ENCODE measurements around the gene GRM4. TPM values are rescaled to one million over a fixed set of nuclear protein-coding genes. Genes with fewer than 3 reads are reported as not detected.

The GRM4 gene
- total and polyA plus RNA-seq, 10 of the 15 experiments (the other 5 are each of a cell fraction or from before 2014, with no cell fraction given) = 0.01 to 0.31 (median 0.05) TPM; not detected in 2

- TF ChIP-seq, protein P1, sequence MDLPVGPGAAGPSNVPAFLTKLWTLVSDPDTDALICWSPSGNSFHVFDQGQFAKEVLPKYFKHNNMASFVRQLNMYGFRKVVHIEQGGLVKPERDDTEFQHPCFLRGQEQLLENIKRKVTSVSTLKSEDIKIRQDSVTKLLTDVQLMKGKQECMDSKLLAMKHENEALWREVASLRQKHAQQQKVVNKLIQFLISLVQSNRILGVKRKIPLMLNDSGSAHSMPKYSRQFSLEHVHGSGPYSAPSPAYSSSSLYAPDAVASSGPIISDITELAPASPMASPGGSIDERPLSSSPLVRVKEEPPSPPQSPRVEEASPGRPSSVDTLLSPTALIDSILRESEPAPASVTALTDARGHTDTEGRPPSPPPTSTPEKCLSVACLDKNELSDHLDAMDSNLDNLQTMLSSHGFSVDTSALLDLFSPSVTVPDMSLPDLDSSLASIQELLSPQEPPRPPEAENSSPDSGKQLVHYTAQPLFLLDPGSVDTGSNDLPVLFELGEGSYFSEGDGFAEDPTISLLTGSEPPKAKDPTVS (IDR thresholded peaks at IDR 0.05; ENCODE audit: low read depth, low read length) = no peak
- TF ChIP-seq FOS (IDR thresholded peaks at IDR 0.05; ENCODE audit: borderline replicate concordance, extremely low read depth, insufficient read length) = no peak
- TF ChIP-seq RAD51 (IDR thresholded peaks at IDR 0.05) = no peak
- no peak for TF ChIP-seq SMAD1 (IDR thresholded peaks at IDR 0.05; ENCODE audit: low read depth, partially characterized antibody)
- no peak for TF ChIP-seq TCF3 (IDR thresholded peaks at IDR 0.05; ENCODE audit: borderline replicate concordance, insufficient read depth, low read depth, low read length)
- TF ChIP-seq CBFB (IDR thresholded peaks at IDR 0.05; ENCODE audit: low read depth) = no peak
- TF ChIP-seq MEF2B (IDR thresholded peaks at IDR 0.05; ENCODE audit: partially characterized antibody, poor library complexity, severe bottlenecking) = no peak
- TF ChIP-seq SKIL (IDR thresholded peaks at IDR 0.05; ENCODE audit: low read depth, poor library complexity, severe bottlenecking) = no peak
- TF ChIP-seq EP300 (IDR thresholded peaks at IDR 0.05; ENCODE audit: borderline replicate concordance in 1 of 2, control insufficient read depth in 1 of 2, low read depth in 2 of 2, low read length in 2 of 2) = no peak
- TF ChIP-seq CHD1 (IDR thresholded peaks at IDR 0.05; ENCODE audit: low read depth, low read length) = no peak
- no peak for TF ChIP-seq SP1 (IDR thresholded peaks at IDR 0.05; ENCODE audit: low read depth, low read length)
These were observed 168.1 kb downstream of the GRM4 start (continued) for GRCh38 chr6:33977606-33978411.

All from GM12878 (cell line).